Tibial artery (tissue), 4 donors: ENCODE measurements around the gene KCTD1.

ENCODE experiments used
- DNase-seq, 2 donors: peaks; one replicate each; pipeline ENCODE4 v3.0.0-alpha.2; 2019
- H3K27ac ChIP-seq, 2 donors: fragments of 200-600 bp; sonication (generic) in 1 of 2; 1 replicate in 1 of 2; 2 replicates in 1 of 2; pipeline ENCODE4 v1.5.1; 2018 to 2019; ENCODE audit warnings: mild to moderate bottlenecking in 1 of 2
- H3K27me3 ChIP-seq, 2 donors: fragments of 200-600 bp; sonication (generic) in 1 of 2; one replicate each; pipeline versions ENCODE4 v1.5.1 to v1.6.0; 2016 to 2019
- H3K36me3 ChIP-seq, 3 donors: fragments of 200-600 bp; sonication (generic) in 2 of 3; one replicate each; pipeline ENCODE4 v1.5.1; 2016 to 2019; ENCODE audit warnings: mild to moderate bottlenecking in 2 of 3
- H3K4me1 ChIP-seq, 4 donors: fragments of 200-600 bp; sonication (generic) in 2 of 4; 1 replicate in 3 of 4; 2 replicates in 1 of 4; pipeline ENCODE4 v1.5.1; 2016 to 2019
- H3K4me3 ChIP-seq, 2 donors: fragments of 200-600 bp; sonication (generic) in 1 of 2; 1 replicate in 1 of 2; 2 replicates in 1 of 2; pipeline ENCODE4 v1.5.1; 2018 to 2019; ENCODE audit warnings: mild to moderate bottlenecking in 2 of 2
- H3K9me3 ChIP-seq, 3 donors: fragments of 200-600 bp; sonication (generic) in 1 of 3; one replicate each; pipeline ENCODE4 v1.5.1; 2016 to 2019
- intact Hi-C: fragments of 100-400 bp; cut with DNase I; formaldehyde crosslinking; loops from one replicate; pipeline ENCODE4 v1.15.0; 2023; ENCODE audit warnings: low total_unique reads
- TF ChIP-seq, protein P1 (sequence below), 2 experiments: fragments of 200-600 bp in 1 of 2; fragments of 450-650 bp in 1 of 2; IDR thresholded peaks; one replicate each; pipeline ENCODE4 v1.5.1; 2017 to 2019; ENCODE audit warnings: antibody characterized with exemption in 2 of 2, mild to moderate bottlenecking in 1 of 2, moderate library complexity in 1 of 2

KCTD1 gene

GRCh38 chr18:26464128-26465011, 84.0 kb downstream of the KCTD1 start:
- Histone ChIP-seq H3K9me3 (no peaks in the 10 kb centered on the region), H3K27ac (no peak overlapping the region), H3K4me1 (no peaks in the 10 kb centered on the region), H3K4me3 (no peak overlapping the region), H3K27me3 (no peaks in the 10 kb centered on the region), H3K36me3 (peaks cover 0 to 12% (median 0%) of the 10 kb centered on the region in 3 donors)
- TF ChIP-seq, protein P1, sequence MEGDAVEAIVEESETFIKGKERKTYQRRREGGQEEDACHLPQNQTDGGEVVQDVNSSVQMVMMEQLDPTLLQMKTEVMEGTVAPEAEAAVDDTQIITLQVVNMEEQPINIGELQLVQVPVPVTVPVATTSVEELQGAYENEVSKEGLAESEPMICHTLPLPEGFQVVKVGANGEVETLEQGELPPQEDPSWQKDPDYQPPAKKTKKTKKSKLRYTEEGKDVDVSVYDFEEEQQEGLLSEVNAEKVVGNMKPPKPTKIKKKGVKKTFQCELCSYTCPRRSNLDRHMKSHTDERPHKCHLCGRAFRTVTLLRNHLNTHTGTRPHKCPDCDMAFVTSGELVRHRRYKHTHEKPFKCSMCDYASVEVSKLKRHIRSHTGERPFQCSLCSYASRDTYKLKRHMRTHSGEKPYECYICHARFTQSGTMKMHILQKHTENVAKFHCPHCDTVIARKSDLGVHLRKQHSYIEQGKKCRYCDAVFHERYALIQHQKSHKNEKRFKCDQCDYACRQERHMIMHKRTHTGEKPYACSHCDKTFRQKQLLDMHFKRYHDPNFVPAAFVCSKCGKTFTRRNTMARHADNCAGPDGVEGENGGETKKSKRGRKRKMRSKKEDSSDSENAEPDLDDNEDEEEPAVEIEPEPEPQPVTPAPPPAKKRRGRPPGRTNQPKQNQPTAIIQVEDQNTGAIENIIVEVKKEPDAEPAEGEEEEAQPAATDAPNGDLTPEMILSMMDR (IDR thresholded peaks at IDR 0.05): no peak
- intact Hi-C loops: loop anchor here (5.0 kb wide), 1 partner anchor 272 kb away; no protein-coding TSS in a partner anchor
- DNase-seq: no peak

GRCh38 chr18:26462355-26462754, 86.0 kb downstream of the KCTD1 start:
- no peaks in the 10 kb centered on the region for H3K27me3 ChIP-seq
- no peaks in the 10 kb centered on the region for H3K4me1 ChIP-seq
- peaks cover 0 to 28% (median 5%) of the 10 kb centered on the region in 3 donors for H3K36me3 ChIP-seq
- DNase-seq: no peak
- no peak overlapping the region for H3K27ac ChIP-seq
- intact Hi-C loops: no loop called here
- H3K9me3 ChIP-seq: no peaks in the 10 kb centered on the region
- H3K4me3 ChIP-seq: no peak overlapping the region
- TF ChIP-seq, protein P1 (IDR thresholded peaks at IDR 0.05): no peak

GRCh38 chr18:26461405-26461804, 86.9 kb downstream of the KCTD1 start:
- intact Hi-C loops: no loop called here
- no peak overlapping the region for H3K27ac ChIP-seq
- H3K4me1 ChIP-seq: no peaks in the 10 kb centered on the region

GRCh38 chr18:26460449-26461091, 87.8 kb downstream of the KCTD1 start:
- H3K27me3 ChIP-seq: no peaks in the 10 kb centered on the region
- intact Hi-C loops: no loop called here
- DNase-seq: no peak
- peaks cover 0 to 30% (median 5%) of the 10 kb centered on the region in 3 donors for H3K36me3 ChIP-seq
- no peaks in the 10 kb centered on the region for H3K4me1 ChIP-seq
- H3K4me3 ChIP-seq: no peak overlapping the region
- no peak overlapping the region for H3K27ac ChIP-seq
- H3K9me3 ChIP-seq: no peaks in the 10 kb centered on the region
- TF ChIP-seq, protein P1 (IDR thresholded peaks at IDR 0.05): no peak

More at GRCh38 chr18:26461405-26461804, 86.9 kb downstream of the KCTD1 start:
- H3K4me3 ChIP-seq: no peak overlapping the region
- H3K36me3 ChIP-seq: peaks cover 0 to 32% (median 5%) of the 10 kb centered on the region in 3 donors
- DNase-seq: no peak
- no peaks in the 10 kb centered on the region for H3K27me3 ChIP-seq
- TF ChIP-seq, protein P1 (IDR thresholded peaks at IDR 0.05): no peak
- no peaks in the 10 kb centered on the region for H3K9me3 ChIP-seq

DNA sequence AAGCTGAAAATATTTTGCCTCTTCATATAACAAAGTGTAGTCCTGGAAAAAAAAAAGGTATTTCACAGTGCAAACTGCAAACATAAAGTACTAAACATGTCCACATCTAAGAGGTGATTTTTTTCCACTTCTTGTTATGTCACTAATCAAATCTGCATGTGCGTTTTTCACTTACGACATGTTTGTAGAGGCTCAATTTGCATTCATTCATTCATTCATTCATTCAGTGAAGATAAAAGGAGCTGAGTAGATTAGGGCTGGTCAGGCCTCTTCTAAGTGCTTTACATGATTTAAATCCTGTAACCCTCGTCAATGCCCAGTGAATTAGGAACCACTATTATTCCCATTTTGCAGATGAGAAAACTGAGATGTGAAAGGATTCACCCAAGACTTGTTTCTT, 88.5 kb downstream of the KCTD1 start:
- Histone ChIP-seq H3K4me1 (no peaks in the 10 kb centered on the region), H3K9me3 (no peaks in the 10 kb centered on the region), H3K36me3 (peaks cover 0 to 33% (median 5%) of the 10 kb centered on the region in 3 donors), H3K27me3 (no peaks in the 10 kb centered on the region), H3K4me3 (no peak overlapping the region), H3K27ac (no peak overlapping the region)
- no peak for DNase-seq
- TF ChIP-seq, protein P1 (IDR thresholded peaks at IDR 0.05): no peak
- intact Hi-C loops: no loop called here
